Keratinocyte (primary cell): Measurements from ENCODE around the gene EIF4G1.

Experiments
- EZH2 ChIP-seq: IDR thresholded peaks from one replicate; pipeline ENCODE4 v1.6.1; 2012; ENCODE audit warnings: inconsistent platforms, mild to moderate bottlenecking, low read length, moderate library complexity
- TF ChIP-seq, protein P1 (sequence below), 3 experiments: IDR thresholded peaks in 1 of 3; conservative IDR thresholded peaks in 1 of 3; optimal IDR thresholded peaks in 1 of 3; 2 replicates in 2 of 3; 3 replicates in 1 of 3; pipeline versions ENCODE3 to v1.5.1; 2011; ENCODE audit warnings: low read length in 3 of 3, mild to moderate bottlenecking in 3 of 3, moderate library complexity in 2 of 3, control low read depth in 1 of 3, inconsistent platforms in 1 of 3; ENCODE audit not compliant: insufficient read depth in 2 of 3; ENCODE audit errors: extremely low read depth in 1 of 3

DNA sequence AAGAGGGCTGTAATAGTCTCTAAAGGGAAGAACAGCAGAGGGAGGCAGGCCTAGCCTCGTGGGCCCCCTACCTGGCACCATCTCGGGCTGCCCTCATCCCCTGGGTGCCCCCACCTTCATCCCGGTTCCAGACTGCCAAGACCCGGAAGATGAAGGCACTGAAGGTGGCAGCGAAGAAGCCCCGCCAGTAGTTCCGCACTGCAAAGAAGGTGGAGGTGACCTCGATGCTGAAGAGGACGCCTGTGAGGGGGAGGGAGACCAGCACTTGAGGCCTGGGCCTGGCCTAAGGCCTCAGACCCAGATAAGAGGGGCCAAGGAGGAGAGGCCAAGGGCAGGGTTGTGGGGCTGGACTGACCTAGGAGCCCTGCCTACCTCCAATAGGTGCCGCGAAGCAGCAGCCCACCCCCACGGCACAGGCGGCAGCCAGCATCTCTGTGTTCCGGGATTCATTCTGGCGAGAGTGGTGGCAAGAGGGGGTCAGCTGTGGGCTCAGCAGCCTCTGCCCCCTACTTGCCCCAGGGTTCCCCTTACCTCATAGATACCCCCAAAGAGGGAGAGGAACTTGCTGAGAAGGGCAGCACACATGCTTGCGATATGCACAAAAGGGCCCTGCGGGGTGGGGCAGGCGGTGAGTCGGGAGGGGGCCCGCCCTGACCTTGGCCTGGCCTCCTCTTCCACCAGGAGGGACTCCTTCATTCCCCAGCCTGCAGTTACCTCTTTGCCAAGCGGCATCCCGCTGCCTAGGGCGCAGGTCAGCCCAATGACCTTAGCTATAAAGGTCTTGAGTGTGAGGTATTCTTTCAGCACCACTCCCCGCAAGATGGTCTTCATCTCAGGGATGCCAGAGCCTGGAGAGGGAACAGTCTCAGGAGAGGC, 43.1 kb downstream of the EIF4G1 start:
- TF ChIP-seq, protein P1, sequence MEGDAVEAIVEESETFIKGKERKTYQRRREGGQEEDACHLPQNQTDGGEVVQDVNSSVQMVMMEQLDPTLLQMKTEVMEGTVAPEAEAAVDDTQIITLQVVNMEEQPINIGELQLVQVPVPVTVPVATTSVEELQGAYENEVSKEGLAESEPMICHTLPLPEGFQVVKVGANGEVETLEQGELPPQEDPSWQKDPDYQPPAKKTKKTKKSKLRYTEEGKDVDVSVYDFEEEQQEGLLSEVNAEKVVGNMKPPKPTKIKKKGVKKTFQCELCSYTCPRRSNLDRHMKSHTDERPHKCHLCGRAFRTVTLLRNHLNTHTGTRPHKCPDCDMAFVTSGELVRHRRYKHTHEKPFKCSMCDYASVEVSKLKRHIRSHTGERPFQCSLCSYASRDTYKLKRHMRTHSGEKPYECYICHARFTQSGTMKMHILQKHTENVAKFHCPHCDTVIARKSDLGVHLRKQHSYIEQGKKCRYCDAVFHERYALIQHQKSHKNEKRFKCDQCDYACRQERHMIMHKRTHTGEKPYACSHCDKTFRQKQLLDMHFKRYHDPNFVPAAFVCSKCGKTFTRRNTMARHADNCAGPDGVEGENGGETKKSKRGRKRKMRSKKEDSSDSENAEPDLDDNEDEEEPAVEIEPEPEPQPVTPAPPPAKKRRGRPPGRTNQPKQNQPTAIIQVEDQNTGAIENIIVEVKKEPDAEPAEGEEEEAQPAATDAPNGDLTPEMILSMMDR (optimal IDR thresholded peaks at IDR 0.05 in 1 of 3, IDR thresholded peaks at IDR 0.05 in 1 of 3, conservative IDR thresholded peaks at IDR 0.05 in 1 of 3; ENCODE audit: extremely low read depth in 1 of 3, insufficient read depth in 2 of 3, low read length in 3 of 3) = no peak
- no peak for TF ChIP-seq EZH2
